GM18868 (cell line): ENCODE data around the gene TP53INP2.
"Not testable (repeated sequence)": the region's sequence is repeated elsewhere in the genome, so short reads cannot be mapped to it uniquely, and the experiment has no call there.

ENCODE experiments used
- ATAC-seq: cut with Tn5 transposase; IDR thresholded peaks from one replicate; pipeline ENCODE4 v1.9.1; 2021; ENCODE audit warnings: mild to moderate bottlenecking, moderate library complexity; ENCODE audit not compliant: unreplicated experiment

TP53INP2 gene

GRCh38 chr20:34705397-34706301, 1.5 kb downstream of the TP53INP2 start:
- no peak for ATAC-seq

DNA sequence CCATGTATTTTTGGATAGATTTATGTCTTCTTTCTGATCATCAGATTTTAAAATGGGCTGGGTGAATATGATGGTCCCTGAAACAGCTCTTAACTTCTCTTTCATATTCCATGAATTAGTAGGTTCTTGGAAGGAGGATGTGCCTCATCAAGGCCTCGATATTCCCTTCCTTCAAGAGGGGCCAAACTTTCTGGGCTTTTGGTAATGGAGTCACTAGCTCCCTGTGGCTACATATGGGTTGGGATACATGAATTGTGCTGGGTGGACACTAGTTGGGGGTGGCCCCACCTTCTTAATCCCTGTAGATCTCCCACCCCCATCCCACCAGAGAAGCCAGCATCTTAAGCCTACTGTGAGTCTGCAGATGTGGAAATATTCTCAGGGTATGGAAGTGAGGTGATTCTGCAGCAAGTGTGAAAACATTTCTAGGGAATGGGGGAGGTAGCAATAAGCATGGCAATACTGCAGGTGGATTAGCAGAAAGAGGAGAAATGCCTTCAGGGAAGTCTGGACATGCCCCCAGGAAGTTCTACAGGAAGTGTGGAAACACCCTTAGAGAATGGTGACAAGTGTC, 2.2 kb downstream of the TP53INP2 start:
- no peak for ATAC-seq

DNA sequence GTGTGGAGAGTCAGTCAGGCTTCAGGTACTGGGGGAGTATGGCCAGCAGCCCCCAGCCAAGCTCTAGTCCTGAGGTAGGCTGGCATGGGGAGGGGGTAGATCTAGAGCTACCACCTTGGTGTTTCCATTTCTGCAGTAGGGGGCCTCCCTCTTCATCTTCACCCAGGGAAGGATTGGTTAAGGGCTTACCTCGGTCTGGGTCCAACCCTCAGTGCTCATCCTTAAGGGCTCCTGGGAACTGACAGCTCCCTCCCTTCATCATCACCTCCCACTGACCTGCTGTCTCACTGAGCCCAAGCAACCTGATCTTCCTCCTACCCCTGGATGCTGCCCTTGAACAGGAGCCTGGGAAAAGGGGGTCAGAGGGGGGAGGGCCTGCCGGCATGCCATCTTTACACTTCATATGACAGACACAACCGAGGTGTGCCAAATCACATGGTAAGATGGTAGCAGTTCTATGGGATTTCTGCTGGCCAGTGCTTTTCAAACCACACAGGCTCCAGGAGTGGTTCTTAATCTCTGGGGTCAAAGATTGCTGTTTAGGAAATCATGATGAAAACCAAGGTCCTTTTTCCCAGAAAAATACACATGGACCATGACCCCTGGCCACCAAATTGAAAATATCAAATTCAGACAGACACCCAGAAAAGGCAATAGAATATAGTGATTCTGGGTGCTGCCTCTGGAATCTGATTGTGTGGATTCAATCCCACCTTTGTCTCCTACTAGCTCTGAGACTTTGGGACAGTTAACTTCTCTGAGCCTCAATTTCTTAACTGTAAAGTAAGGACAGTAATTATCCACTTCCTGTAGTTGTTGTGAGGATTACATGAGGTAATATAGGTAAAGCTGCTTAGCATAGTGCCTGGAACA, 3.0 kb downstream of the TP53INP2 start:
- no peak for ATAC-seq

GRCh38 chr20:34708621-34709043, 4.5 kb downstream of the TP53INP2 start:
- peak; percentile 4 for ATAC-seq

DNA sequence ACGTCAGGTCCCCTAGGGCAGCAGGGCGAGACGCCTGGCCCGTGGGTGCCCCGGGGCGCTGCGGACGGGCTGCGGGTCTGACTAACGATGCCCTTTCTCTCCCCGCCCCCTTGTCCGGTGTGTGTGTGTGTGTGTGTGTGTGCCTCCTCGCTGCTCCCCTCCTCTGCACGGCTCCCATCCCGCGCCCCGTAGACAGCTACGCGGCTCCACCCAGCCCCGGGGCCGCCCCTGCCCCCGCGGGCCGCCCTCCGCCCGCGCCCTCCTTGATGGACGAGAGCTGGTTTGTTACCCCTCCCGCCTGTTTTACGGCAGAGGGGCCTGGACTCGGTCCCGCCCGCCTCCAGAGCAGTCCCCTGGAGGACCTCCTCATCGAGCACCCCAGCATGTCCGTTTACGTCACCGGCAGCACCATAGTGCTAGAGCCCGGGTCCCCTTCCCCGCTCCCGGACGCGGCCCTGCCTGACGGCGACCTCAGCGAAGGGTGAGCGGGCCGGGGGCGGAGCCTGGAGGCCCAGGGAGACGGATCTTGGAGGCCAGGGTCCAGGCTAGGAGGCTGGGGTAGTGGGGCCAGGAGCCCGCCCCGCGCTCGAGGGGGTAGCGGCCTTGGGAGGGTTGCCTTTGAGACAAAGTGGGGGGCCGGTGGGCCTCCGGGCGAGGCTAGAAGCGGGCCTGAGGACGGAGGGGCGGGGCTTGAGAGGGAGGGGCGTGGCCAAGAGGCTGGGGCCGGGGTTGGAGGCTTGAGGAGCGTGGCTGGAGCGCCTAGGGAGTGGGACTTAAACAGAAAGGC, 5.1 kb downstream of the TP53INP2 start:
- ATAC-seq = peak; percentile 55

DNA sequence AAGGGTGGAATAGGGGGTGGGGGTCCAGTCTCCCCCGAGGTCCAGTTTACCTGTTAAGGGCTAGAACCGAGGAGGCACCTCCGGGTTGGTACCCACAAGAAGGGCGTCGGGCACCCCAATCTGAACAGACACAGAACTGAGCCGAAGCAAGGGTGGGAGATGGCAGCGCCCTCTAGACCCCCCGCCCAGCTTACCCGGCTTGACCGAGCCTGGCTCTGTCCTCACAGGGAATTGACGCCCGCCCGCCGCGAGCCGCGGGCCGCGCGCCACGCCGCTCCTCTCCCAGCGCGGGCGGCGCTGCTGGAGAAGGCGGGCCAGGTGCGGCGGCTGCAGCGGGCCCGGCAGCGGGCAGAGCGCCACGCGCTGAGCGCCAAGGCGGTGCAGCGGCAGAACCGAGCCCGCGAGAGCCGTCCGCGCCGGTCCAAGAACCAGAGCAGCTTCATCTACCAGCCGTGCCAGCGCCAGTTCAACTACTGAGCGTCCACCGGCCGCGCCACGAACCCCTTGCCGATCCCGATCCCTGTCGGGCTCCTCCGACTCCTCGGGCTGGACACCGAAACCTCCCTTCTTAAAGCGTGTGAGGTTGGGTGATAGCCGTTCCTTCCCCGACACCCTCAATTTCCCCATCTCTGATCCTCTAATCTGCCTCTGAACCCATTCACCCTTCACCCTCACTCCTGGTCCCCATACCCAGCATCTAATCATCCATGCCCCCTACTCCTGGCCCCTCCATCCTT, 5.9 kb downstream of the TP53INP2 start:
- peak; percentile 21 for ATAC-seq

DNA sequence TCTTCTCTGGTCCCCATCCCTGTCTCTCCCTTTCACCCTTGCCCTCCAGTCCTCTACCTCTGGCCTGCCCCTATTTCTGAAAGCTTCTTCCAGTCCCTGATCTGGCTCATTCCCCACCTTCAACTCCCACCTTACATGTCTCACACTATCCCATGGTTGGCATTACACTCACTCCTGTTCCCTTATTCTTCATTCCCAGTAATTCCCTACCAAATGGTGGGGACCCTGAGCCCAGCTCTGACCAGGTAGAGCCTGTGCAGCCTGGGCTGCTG, 6.4 kb downstream of the TP53INP2 start:
- no peak for ATAC-seq

GRCh38 chr20:34710861-34711574, 6.9 kb downstream of the TP53INP2 start:
- no peak for ATAC-seq

DNA sequence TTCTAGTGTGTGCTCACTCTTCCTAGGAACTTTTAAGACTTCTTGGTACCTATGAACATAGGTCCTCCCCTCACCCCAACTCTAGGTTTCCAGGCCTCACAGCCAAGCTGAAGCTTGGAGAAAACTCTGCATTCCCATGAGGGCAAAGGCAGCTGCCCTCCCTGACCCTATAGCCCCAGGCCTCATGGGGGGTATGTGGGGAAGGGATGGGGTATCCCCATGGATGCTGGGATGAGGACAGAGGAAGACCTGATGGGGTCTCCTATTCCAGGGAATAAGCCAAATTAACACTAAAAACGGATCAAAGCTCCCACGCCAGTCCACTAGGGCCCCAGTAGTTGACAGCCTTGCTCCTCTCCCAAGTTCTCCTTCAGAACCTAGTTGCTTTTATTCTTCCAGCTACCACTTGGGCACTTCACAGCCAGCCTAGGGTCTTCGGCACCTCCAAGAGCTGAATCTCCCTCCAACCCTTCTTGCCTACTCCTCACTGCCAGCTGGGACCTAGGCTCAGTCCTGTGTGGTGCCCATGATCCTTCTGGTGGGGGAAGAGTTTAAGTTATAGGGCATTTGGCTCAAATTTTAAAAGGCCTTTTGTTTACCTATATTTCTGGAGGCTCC, 7.8 kb downstream of the TP53INP2 start:
- no peak for ATAC-seq

GRCh38 chr20:34712525-34713192, 8.5 kb downstream of the TP53INP2 start:
- no peak for ATAC-seq

GRCh38 chr20:34713194-34713943, 9.2 kb downstream of the TP53INP2 start:
- peak; percentile 34 for ATAC-seq

GRCh38 chr20:34713944-34714515, 9.9 kb downstream of the TP53INP2 start:
- ATAC-seq = not testable (repeated sequence)

DNA sequence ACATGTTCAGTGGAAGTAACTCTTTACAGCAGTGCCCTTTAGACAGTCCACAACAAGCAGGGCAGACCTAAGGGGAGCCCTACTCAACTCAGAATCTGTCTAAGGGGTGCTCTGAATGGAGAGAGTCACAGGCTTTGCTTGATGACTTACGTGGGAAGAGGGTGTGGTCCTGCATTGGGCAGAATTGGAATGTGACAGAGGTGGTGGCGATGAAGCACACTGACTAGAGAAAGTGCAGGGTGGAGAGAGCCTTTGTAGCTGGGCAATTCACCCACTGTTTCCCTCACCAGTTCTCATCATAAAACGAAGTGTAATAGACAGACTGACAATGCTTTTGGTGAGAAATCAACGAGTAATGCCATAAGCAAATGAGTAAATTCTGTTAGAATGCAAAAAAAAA, 11.2 kb downstream of the TP53INP2 start:
- no peak for ATAC-seq

- no peak for ATAC-seq
These were observed 12.7 kb downstream of the TP53INP2 start for GRCh38 chr20:34716921-34717229.

DNA sequence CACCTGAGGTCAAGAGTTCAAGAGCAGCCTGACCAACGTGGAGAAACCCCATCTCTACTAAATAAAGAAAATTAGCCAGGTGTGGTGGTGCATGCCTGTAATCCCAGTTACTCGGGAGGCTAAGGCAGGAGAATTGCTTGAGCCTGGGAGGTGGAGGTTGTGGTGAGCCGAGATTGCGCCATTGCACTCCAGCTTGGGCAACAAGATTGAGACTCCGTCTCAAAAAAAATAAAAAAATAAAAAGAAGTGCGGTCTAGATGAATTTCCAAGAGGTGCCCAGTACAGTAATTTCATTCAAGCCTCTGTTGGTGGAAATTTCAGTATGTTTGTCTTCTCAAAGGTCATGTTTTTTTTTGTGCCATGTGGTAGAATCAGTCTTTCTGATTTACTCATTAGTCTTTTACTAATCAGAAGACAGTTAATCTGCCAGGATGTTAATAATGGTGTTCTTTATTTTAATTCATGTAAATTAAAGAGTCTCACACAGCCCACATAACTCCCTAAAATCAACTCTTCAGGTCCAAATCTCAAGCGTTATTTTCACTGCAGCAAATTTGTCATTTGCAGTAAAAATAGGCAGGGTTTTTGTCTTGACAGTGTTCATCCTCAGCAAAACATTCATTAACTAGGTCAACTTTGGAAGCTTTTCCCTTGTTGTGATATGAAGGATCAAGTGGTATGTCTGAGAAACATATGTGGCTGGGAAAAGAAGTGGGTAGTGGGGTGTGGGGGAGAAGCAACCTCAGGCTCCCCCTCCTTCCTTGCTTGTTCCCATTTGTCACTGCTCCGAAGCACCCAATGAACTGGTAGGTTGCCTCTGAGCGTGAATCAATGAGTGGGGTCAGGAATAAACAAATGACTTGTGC, 13.3 kb downstream of the TP53INP2 start:
- ATAC-seq = no peak

DNA sequence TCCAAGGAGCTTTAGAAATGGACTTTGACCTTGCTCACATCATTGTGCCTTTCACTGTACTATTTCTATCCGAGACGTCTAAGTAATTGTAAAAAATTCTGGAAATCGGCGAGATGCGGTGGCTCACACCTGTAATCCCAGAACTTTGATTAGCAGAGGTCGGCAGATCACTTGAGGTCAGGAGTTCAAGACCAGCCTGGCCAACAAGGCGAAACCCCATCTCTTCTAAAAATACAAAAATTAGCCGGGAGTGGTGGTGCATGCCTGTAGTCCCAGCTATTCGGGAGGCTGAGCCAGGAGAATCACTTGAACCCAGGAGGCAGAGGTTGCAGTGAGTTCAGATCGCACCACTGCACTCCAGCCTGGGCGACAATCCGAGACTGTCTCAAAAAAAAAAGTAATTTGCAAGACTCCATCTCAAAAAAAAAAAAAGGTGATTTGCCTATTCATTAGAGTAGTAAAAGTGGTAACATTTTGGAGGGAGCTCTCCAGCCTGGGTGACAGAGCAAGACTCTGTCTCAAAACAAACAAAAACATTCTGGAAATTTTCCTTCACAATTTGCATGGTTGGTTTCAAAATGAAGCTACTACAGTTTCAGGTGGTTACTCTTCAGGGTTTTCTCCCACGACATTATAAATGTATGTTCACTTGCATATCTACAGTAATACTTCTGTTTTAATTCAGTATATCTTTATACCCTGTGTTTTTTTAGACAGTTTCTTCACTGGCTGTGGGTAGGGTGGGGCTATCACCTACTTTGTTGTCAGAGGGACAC, 15.3 kb downstream of the TP53INP2 start:
- peak; percentile 84 for ATAC-seq
